Measurements from ENCODE around the gene NHLH1.

NHLH1 gene

GRCh38 chr1:160359559-160360226 is 7.2 kb upstream of the NHLH1 start:
- TF ChIP-seq POLR2AphosphoS5 (IDR thresholded peaks at IDR 0.05; ENCODE audit: low read depth, low read length) (no peak), REST (IDR thresholded peaks at IDR 0.05; ENCODE audit: insufficient read depth in 1 of 2, low read depth in 2 of 2, low read length in 2 of 2) (no peak), SIN3A (IDR thresholded peaks at IDR 0.05; ENCODE audit: borderline replicate concordance, insufficient read depth, low read length) (no peak), TAF1 (IDR thresholded peaks at IDR 0.05; ENCODE audit: borderline replicate concordance, insufficient read depth, low read length) (no peak), FOXP2 (optimal IDR thresholded peaks at IDR 0.05; ENCODE audit: borderline replicate concordance, extremely low read depth, extremely low read length, insufficient read depth) (no peak)

- TF ChIP-seq TAF1 (IDR thresholded peaks at IDR 0.05; ENCODE audit: borderline replicate concordance, insufficient read depth, low read length): no peak
- no peak for TF ChIP-seq SIN3A (IDR thresholded peaks at IDR 0.05; ENCODE audit: borderline replicate concordance, insufficient read depth, low read length)
- TF ChIP-seq POLR2AphosphoS5 (IDR thresholded peaks at IDR 0.05; ENCODE audit: low read depth, low read length): no peak
- no peak for TF ChIP-seq REST (IDR thresholded peaks at IDR 0.05; ENCODE audit: insufficient read depth in 1 of 2, low read depth in 2 of 2, low read length in 2 of 2)
- no peak for TF ChIP-seq FOXP2 (optimal IDR thresholded peaks at IDR 0.05; ENCODE audit: borderline replicate concordance, extremely low read depth, extremely low read length, insufficient read depth)
Observed at GRCh38 chr1:160360227-160360695, 6.6 kb upstream of the NHLH1 start.

GRCh38 chr1:160361199-160361598 is 5.7 kb upstream of the NHLH1 start:
- no peak for TF ChIP-seq FOXP2 (optimal IDR thresholded peaks at IDR 0.05; ENCODE audit: borderline replicate concordance, extremely low read depth, extremely low read length, insufficient read depth)
- no peak for TF ChIP-seq TAF1 (IDR thresholded peaks at IDR 0.05; ENCODE audit: borderline replicate concordance, insufficient read depth, low read length)
- TF ChIP-seq POLR2AphosphoS5 (IDR thresholded peaks at IDR 0.05; ENCODE audit: low read depth, low read length): no peak
- no peak for TF ChIP-seq REST (IDR thresholded peaks at IDR 0.05; ENCODE audit: insufficient read depth in 1 of 2, low read depth in 2 of 2, low read length in 2 of 2)
- no peak for TF ChIP-seq SIN3A (IDR thresholded peaks at IDR 0.05; ENCODE audit: borderline replicate concordance, insufficient read depth, low read length)

- TF ChIP-seq SIN3A (IDR thresholded peaks at IDR 0.05; ENCODE audit: borderline replicate concordance, insufficient read depth, low read length) (no peak), FOXP2 (optimal IDR thresholded peaks at IDR 0.05; ENCODE audit: borderline replicate concordance, extremely low read depth, extremely low read length, insufficient read depth) (no peak), TAF1 (IDR thresholded peaks at IDR 0.05; ENCODE audit: borderline replicate concordance, insufficient read depth, low read length) (no peak), REST (IDR thresholded peaks at IDR 0.05; ENCODE audit: insufficient read depth in 1 of 2, low read depth in 2 of 2, low read length in 2 of 2) (no peak), POLR2AphosphoS5 (IDR thresholded peaks at IDR 0.05; ENCODE audit: low read depth, low read length) (no peak)
Observed at GRCh38 chr1:160361814-160362167, 5.1 kb upstream of the NHLH1 start.
